ENCODE results near the gene JAM3.

- TF ChIP-seq CTCF (IDR thresholded peaks at IDR 0.05): no peak
- TF ChIP-seq POLR2AphosphoS5 (IDR thresholded peaks at IDR 0.05): no peak
- TF ChIP-seq POLR2A (IDR thresholded peaks at IDR 0.05): no peak
These were observed 77.7 kb downstream of the JAM3 start for GRCh38 chr11:134146598-134146997.

Measured in prostate gland (tissue), 2 donors.